Mucosa of stomach (tissue), 1 donor: ENCODE data around the gene LINGO4.
"Not testable (repeated sequence)": the region's sequence is repeated elsewhere in the genome, so short reads cannot be mapped to it uniquely, and the experiment has no call there.

Source experiments
- H3K27me3 ChIP-seq: one replicate; pipeline ENCODE4 v1.7.0; 2013; ENCODE audit warnings: mild to moderate bottlenecking, low read length; ENCODE audit not compliant: control insufficient read depth, insufficient read depth
- H3K36me3 ChIP-seq: one replicate; pipeline ENCODE4 v1.7.0; 2013; ENCODE audit warnings: low read length; ENCODE audit not compliant: control insufficient read depth, insufficient read depth
- H3K4me1 ChIP-seq: one replicate; pipeline ENCODE4 v1.7.0; 2013; ENCODE audit warnings: mild to moderate bottlenecking, low read length; ENCODE audit not compliant: control insufficient read depth, insufficient read depth
- H3K4me3 ChIP-seq: one replicate; pipeline ENCODE4 v1.7.0; 2013; ENCODE audit warnings: low read length
- H3K9ac ChIP-seq: one replicate; pipeline ENCODE4 v1.7.0; 2013; ENCODE audit warnings: mild to moderate bottlenecking, low read length, moderate library complexity
- H3K9me3 ChIP-seq: one replicate; pipeline ENCODE4 v1.7.0; 2013; ENCODE audit warnings: mild to moderate bottlenecking, low read length, moderate library complexity; ENCODE audit not compliant: control insufficient read depth
- donor health status: Pancreatic carcinoma.

The LINGO4 gene

DNA sequence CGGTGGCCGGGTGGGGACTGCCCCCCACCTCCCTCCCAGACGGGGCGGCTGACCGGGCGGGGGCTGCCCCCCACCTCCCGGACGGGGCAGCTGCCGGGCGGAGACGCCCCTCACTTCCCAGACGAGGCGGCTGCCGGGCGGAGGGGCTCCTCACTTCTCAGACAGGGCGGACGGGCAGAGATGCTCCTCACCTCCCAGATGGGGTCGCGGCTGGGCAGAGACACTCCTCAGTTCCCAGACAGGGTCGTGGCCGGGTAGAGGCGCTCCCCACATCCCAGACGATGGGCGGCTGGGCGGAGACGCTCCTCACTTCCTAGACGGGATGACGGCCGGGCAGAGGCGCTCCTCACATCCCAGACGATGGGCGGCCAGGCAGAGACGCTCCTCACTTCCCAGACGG lies 35.9 kb downstream of the LINGO4 start:
- H3K27me3 ChIP-seq, H3K4me1 ChIP-seq, H3K9me3 ChIP-seq, H3K9ac ChIP-seq, H3K36me3 ChIP-seq, H3K4me3 ChIP-seq: not testable (repeated sequence)

DNA sequence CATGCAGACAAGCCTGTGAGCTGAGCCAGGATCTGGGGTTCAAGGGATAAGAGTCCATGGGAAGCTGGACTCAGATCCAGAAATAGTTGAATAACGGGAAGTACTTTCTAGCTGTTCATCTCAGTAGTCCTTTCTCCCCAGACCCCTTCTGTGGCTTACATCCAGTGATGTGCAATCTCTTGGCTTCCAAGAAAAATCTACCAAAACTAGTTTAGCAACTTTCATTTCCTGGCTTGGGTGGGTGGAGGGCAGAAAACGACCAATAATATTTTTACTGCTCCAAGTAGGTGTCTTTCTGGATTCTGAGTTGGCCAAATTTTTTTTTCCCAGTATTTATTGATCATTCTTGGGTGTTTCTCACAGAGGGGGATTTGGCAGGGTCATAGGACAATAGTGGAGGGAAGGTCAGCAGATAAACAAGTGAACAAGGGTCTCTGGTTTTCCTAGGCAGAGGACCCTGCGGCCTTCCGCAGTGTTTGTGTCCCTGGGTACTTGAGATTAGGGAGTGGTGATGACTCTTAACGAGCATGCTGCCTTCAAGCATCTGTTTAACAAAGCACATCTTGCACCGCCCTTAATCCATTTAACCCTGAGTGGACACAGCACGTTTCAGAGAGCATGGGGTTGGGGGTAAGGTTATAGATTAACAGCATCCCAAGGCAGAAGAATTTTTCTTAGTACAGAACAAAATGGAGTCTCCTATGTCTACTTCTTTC lies 36.7 kb downstream of the LINGO4 start:
- H3K36me3 ChIP-seq, H3K4me3 ChIP-seq, H3K9ac ChIP-seq: not testable (repeated sequence)

DNA sequence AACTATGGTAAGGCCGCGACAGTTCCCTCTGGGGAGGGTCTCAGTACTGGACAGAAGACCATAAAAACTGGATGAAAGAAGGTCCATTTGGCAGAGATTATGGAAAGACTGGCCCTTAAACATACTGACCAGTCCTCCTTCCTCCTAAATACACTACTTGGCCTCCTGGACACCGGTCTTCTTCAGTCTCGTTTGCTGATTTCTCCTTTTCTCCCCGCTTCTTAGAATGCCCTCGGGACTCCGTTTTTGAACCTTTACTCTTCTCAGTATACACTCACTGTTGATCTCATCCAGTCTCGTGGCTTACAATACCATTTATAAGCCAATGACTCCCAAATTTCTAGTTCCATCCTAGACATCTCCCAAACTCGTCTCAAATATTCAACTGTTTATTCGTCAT lies 41.2 kb downstream of the LINGO4 start:
- Histone ChIP-seq H3K4me3 (peak overlapping the region; percentile 42), H3K9ac (peak overlapping the region; percentile 51), H3K27me3 (no peaks in the 10 kb centered on the region), H3K36me3 (no peaks in the 10 kb centered on the region), H3K4me1 (peaks cover 7% of the 10 kb centered on the region), H3K9me3 (no peaks in the 10 kb centered on the region)

More for the DNA sequence above, 36.7 kb downstream of the LINGO4 start:
- H3K27me3 ChIP-seq, H3K4me1 ChIP-seq, H3K9me3 ChIP-seq: not testable (repeated sequence)

DNA sequence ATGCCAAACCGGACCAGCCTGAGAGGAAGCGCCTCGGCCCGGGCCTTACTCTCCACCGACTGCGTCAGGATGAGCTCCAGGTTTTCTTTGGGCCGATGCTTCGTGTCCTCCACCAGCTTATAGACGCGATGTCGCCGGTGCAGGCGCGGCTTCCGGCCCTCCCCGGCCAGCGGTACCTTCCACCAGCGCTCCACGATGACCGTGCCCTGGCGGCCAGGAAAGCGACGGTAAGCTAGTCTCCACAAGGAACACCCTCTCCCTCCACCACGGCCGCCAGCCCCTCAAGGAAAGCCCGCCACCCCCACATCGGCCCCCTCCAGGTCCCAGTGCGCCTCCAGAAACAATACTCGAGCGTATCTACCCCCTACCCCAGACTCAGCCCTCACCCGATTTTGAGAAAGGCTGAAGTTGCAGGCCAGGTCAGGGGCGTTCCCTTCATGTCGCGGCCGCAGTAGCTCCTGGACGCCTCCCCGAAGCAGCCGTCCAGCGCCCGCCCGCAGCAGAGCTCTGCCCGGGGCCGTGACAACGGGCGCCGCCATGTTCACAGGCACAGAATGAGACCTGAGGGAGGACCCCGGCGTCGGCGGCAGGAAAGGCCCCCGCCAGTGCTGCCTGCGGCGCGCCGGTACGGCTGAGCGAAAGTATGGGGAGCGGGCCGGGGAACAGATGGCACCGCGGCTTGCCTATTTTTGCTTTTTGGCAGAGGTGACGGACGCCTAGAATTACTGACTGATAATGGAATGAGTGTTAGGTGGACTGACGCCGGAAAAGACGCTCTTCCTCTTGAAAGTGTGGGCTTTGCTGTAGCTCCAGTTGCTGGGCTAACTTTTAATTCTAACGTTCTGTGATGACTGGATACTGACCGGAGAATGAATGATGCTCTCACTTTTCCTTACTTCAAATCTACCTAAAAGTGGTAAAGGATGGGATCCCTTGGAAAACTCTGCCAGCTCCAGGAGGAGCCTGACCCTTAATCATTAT lies 42.0 kb downstream of the LINGO4 start, which contains the start of gene MRPL9:
TSS of gene MRPL9 (minus strand) at position 556 of the 981 bp plus-strand sequence. CDS start at position 539, 17 bp downstream.
- Histone ChIP-seq H3K9ac (peak within 1 kb of the TSS; percentile 51), H3K4me3 (peak within 1 kb of the TSS; percentile 42), H3K27me3 (no peaks in the 10 kb centered on the region), H3K36me3 (no peaks in the 10 kb centered on the region), H3K9me3 (no peaks in the 10 kb centered on the region), H3K4me1 (peaks cover 7% of the 10 kb centered on the region)

DNA sequence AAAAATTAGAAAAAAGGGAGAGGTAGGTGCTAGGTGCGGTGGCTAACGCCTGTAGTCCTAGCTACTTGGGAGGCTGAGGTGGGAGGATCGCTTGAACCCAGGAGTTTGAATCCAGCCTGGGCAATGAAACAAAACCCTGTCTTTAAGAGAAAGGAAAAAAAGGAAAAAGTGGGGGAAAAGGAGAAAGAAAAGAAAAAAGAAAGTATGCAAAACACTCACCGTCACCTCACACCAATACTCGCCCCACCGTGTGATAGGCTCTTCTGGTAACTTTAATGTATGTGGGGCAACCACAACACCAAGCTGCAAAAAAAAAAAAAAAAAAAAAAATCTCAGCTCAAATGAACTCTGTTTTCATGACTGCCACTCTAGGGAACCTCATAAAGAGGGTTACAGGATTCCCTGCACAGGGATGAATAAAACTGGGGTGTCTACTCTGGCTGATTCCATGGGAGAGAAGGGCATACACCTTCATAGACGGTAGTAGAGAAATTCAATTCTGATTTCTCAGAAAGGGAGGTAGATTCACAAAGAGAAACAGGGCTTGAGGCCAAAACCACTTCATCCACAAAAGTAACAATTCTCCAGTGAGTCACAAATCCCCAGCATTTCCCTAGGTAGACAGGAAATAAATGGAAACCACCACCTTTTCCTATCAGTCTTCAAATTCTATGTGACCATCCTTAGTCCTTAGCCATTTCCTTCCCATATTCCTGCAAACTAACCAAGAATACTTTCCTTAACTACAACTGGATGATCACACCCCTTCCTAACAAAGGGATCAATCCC lies 44.4 kb downstream of the LINGO4 start:
- H3K9me3 ChIP-seq: no peaks in the 10 kb centered on the region
- H3K9ac ChIP-seq: no peak overlapping the region
- peaks cover 7% of the 10 kb centered on the region for H3K4me1 ChIP-seq
- no peaks in the 10 kb centered on the region for H3K27me3 ChIP-seq
- H3K4me3 ChIP-seq: no peak overlapping the region
- H3K36me3 ChIP-seq: no peaks in the 10 kb centered on the region

DNA sequence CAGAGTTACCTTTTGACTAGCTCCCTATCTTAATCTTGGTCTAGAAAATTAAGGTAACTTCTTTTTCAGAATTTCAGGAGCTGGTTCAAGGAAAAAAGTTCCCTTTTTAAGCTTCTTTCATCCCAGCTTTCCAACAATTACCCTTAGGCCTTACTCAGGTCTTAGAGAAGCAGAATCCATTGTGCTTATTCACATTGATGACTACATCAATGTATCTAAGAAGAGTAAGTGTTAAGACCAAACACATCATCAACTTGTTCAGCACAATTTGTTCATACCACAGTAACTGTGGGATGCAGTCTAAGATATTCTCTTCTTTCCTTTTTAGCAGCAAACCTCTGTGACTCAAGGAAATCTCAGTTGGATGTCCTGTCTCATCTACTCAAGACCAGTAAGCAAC lies 46.0 kb downstream of the LINGO4 start:
- Histone ChIP-seq H3K9me3 (no peaks in the 10 kb centered on the region), H3K36me3 (no peaks in the 10 kb centered on the region), H3K4me3 (no peak overlapping the region), H3K9ac (no peak overlapping the region), H3K27me3 (no peaks in the 10 kb centered on the region), H3K4me1 (peaks cover 5% of the 10 kb centered on the region)

DNA sequence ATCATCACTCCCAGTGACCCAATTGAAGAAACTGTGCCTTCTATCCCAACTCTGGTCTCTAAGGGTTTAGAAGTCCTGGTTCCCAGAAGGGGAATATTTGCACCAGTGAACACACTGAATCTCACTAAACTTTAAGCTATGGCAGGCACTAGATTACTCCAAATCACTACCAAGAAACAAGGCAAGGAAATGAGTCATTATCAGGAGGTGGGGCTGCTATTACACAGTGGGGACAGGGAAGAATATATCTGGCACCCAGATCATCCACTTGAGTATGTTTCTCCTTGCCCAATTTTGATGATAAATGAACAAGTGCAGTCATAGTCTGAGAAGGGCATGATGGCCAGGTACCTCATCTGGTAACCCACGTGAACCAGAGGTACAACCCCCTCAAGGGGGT lies 48.9 kb downstream of the LINGO4 start:
- no peaks in the 10 kb centered on the region for H3K9me3 ChIP-seq
- no peak overlapping the region for H3K9ac ChIP-seq
- H3K4me3 ChIP-seq: no peak overlapping the region
- no peaks in the 10 kb centered on the region for H3K27me3 ChIP-seq
- no peaks in the 10 kb centered on the region for H3K36me3 ChIP-seq
- H3K4me1 ChIP-seq: no peaks in the 10 kb centered on the region
